Measurements from ENCODE around the gene TAF1B.
A peak's percentile ranks its signal among the peaks of the same experiment; 100 is the strongest.

Gene TAF1B

DNA sequence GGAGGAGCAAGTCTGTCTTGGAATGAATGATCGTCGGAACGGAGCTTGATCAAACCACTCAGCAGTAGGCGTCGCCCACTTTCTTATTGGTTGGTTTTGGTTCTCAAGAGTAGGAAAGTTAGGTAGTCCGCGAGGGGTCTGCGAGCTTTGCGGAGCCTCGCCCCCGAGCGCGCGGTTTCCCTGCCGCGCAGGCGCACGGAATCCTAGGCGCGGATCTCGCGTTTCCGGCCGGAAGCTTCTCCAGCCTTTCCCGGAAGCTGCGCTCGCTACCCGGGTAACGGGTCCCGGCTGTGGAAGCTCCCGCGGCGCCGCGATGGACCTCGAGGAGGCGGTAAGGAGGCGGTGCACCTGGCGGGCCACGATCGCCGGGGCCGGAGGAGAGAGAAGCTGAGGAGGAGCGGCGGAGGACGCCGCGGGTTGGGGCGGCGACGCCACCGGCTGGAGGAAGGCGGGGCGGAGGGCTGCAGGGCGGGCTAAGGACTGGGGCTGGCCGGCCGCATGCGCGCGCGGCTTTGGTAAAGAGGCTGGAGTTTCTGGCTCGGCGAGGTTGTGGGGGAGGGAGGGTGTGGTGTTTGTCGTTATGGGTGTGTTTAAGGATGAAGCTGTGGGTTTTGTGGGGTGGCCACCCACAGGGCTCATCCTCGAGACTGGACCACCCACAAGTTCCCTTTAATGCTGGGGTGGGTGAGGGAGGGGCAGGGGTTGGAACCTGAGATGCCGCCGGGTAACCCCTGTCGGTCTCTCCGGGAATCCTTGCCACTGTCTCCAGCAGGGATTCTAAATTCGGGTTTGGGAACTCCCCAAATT is at the start of gene TAF1B:
Gene TAF1B (plus strand): TSS at position 246 of the 807 bp plus-strand sequence. CDS start 68 bp downstream, at position 314.
- DNase-seq (ENCODE audit: low read depth): peak; percentile 95

DNA sequence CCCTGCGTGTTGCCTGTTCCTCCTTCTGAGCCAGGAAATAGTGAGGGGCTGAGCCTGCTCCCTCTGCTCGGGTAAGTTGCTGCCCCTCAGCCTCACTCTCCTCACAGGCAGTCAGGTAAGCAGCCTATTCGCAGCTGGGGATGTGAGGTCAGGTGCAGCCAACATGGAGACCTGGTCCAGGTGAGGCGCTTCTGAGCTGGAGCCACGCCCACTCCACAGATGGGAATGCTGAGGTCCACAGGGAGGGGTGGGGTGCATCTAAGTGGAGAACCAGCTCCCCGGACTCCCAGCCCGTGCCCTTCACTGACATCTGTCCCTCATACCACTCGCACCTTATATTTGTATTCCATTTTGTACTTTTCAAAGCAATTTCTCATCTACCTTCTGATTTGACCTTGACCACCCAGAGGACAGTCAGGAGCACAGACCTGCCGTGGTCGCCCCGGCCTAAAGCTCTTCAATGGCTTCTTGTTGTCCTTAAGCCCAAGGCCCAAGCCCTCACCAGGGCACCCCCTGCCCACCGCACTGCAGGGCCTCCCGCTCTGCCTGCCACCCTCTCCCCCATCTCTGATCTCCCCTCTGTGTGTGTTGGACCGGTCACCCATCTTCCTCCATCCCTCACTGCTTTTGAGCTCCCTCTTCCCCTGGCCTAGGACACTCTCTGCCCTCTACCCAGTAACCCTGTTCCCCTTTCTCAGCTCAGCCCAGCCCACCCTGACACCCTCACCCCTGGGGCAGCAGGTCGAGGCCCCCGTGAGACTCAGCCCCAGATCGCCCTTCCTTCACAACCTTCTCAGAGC is 49.2 kb upstream of the TAF1B start:
- DNase-seq (ENCODE audit: low read depth): no peak

DNA sequence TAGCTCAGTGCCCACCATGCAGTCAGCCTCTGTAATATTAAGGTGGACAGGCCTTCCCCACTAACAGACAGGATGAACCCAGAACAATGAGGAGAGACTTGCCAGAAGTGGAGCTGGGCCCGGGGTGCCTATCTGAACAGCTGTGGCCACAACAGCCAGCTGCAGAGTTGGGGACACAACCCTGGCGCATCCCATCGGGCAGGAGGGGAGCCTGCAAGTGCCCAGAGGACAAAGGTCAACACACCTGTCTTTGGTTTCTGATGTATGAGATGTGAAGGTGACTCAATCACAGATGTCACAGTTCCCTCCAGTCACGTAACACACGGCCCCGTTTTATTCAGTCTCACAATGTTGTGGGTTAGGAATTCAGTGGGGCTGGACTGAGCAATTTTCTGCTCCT is 48.2 kb upstream of the TAF1B start:
- DNase-seq (ENCODE audit: low read depth): no peak

DNA sequence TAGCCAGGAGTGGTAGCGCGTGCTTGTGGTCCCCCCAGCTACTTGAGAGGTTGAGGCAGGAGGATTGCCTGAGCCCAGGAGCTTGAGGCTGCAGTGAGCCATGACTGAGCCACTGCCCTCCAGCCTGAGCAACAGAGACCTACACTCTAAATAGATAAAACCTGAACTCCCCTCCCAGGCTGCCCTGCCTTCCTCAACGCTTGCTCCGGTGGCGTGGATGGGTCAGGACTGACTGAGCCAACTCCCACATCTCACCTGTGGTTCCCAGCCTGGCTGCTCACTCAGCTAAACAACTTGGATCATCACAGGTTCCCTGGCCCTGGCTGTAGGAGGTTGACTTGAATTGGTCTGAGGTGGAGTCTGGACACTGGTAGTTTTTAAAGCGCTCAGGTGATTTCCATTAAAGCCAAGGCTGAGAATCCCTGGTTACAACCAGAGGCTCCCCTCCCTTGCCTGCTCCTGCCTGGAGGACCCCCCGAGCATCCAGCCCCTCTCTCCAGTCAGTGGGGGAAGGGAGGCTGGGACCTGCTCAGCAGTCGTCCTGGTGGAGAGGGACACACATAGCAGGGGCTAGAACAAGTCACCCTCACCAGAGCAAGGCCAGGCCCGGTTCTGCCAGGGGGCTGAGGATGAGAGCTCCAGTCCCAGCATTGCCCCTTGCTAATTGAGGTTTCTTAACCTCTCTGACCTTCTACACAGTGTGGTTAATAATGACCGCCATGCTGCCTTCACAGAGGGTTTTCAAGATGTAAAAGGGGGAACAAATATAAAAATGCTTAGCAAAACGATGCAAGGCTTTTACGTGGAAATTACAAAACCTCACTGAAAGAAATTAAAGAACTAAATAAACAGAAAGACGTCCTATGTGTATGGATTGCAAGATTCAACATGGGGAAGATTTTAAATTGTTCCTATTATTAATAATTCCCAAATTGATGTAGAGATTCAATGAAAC is 46.9 kb upstream of the TAF1B start:
- peak; percentile 19 for DNase-seq (ENCODE audit: low read depth)

DNA sequence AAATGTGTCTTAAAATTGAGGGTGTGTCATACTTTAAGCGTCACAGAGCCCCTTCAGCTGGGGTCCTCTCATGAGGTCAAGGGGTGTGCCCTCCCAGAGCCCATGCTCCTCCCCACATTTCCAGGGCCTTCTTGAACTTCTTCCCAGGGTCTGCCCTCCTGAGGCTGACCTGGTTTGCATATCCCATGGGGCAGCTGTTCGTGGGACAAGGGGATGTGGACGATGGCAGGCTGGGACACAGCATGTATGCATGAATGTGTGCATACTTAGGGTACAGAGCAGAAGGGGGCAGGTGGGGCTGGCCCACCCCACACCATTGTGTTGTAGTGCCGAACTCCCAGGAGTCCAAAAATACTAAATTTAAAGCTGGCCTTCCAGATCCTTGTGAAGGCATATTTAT is 46.2 kb upstream of the TAF1B start:
- DNase-seq (ENCODE audit: low read depth): no peak

DNA sequence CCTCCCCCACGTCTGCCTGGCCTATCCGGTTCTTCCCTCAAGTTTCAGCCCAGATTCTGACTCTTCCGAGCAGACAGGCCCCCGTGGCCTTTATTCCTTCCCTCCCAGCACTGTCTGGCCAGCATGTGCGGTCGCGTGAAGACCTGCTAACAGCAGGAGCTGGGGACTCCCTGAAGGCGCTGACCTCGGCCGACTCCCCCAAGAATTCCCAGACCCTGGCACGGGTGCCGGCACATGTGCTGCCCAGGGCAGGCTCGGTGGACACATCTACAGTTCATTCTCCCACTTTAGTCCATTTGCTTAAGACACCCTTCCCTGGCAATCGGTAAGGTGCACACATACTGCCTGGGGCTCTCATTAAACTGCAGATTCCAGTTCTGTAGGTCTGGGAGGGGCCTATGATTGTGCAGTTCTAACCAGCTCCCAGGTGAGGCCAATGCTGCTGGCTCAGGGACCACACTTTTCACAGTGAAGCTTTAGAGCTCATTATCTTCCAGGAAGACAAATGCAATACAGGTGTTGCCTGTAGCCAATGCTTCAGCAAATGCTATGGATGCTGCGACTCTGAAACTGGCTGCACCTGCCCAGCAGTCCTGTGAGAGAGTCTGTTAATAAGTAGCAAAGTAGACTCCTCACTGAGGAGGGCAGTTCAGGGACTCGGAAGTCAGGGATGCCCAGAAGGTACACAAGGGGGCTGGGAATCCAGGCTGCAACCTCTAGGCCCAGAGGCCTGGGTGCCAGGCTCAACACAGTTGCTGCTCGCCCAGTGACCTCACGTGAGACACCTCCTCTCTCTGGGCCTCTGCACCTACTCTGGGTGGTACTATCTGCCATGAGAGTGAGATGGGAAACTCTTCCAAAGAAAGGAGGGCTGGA is 45.4 kb upstream of the TAF1B start:
- DNase-seq (ENCODE audit: low read depth): no peak

DNA sequence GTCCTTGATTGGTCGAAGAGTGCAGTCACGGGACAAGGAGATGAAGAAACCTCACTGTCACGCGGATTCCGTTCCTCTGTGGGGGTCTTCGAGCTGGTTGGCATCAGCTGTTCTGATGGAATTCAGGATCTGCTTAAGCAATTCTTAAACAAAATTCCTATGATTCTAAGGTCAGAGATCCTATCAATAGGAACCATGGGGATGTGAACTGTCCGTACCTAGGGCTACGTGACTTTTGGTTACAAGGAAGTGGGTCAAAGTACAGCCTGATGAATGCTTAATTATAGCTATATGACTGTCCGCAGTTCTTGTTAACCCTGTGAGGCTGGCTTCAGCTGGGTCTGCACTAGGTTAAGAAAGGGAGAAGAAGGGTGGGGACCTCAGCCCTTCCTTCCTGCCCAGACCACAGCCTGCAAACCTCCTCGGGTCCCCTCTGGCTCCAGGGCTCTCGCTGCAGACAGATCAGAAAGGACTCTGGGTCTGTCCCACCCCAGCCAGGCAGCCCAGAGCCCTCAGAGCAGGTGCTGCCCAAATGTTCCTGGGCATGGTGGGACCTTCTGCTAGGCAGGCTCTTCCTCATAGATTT is 44.2 kb upstream of the TAF1B start:
- no peak for DNase-seq (ENCODE audit: low read depth)

DNA sequence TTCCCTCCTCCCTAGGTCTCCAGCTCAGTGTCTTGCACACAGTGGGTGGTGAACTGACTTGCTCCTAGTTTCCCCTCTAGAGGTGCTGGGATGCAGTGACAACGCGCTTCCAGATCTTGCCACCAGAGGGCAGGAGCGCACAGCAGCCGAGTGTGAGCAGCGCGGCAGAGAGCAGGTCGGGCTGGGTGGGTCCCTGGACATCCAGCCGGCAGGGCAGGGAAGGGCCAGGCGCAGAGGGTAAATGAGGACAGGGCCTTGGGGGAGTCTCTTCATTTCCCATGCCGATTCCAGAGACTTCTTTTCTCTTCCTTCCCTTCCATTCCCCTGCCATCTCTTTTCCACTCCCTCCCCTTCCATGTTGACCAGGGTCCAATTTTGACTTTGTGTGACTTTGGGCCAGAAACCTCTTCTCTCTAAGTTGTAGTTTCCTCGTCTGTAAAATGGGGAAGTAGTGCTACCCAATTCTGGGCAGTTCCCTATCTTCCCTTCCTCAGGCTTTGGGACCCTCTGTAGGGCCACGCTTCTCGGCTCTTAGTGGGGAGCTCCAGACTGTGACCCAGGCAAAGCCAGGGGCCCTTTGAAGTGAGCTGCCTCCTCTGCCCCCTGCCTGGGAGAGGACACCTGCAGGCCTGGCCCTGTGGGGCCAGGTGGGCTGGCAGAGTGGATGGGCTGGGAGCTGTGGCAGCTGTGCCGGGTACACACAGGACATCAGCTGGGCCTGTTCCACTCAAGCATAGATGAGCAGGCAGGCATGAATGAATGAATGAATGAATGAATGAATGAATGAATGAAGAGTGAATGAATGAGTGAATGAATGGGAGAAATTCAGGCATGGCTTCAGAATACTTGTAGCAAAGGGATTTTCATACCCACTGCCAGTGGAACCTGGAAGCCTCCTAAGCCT is 43.3 kb upstream of the TAF1B start:
- peak; percentile 84 for DNase-seq (ENCODE audit: low read depth)

DNA sequence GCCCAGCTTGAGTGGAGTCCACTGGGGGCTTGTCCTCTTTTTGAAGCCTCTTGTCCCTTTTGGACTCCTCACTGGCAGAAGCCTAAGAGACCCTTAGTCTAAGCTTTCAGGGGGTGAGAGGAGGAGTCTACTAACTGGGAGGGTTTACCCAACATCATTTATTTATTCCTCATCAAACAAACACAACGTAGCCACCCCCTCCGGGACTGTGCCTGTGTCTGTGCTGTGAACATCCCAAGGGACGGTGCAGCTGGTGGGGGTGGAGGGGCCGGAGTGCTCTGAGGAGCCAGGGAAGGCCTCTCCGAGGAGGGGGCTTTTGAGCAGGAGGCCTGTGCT is 42.7 kb upstream of the TAF1B start:
- peak; percentile 17 for DNase-seq (ENCODE audit: low read depth)

DNA sequence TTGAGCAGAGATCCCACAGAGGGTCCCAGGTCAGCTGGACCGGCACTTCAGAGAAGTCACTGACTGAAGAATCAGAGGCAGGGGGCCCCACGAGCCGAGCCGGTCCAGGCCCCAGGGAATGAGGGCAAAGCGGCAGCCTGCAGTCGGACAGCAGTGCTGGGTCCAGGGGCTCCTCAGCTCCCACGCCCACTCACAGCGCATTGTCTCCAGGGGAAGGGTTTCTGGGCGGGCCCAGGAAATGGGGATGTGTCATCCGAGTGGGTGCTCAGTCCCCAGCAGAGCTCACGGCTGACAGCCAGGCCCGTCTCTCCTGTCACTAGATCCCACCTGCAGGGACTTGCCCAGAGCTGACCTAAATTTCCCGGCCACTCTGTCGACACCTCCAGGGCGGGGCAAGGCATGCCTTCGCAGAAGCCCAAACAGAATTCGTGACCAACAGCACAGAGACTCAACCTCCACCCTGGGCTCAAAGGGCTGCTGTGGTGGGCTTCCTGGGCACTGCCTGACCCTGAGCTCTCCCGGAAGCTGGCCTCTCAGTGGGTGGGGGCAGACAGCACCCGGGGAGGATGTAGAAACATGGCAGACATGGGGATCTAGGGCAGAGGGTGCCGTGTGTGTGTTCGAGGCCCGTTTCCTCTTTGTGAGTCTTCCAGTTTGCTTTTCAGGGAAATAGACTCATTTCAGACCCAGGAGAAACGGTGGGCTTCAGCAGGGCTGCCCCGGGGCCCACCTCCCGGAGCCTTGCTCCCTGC is 42.1 kb upstream of the TAF1B start:
- DNase-seq (ENCODE audit: low read depth): peak; percentile 79

DNA sequence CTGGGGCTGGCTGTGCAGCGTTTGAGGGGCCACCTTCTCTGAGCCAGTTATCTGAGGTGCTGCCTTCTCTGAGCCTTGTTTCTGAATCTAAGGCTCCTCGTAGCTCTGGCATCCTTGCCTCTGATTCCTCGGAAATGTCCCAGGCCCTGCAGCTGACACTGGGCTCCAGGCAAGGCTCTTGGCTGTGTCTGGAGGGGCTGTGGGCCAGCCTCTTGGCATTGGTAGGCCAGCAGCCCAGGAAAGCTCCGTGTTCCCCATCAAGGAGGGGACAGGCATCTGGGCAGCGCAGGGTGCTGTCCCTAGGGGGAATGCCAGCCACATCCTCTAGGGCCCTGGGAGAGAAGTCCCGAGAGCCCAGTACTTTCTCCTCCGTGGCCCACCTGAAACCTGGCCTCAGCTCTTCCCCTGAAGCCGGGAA is 40.7 kb upstream of the TAF1B start:
- DNase-seq (ENCODE audit: low read depth): no peak

DNA sequence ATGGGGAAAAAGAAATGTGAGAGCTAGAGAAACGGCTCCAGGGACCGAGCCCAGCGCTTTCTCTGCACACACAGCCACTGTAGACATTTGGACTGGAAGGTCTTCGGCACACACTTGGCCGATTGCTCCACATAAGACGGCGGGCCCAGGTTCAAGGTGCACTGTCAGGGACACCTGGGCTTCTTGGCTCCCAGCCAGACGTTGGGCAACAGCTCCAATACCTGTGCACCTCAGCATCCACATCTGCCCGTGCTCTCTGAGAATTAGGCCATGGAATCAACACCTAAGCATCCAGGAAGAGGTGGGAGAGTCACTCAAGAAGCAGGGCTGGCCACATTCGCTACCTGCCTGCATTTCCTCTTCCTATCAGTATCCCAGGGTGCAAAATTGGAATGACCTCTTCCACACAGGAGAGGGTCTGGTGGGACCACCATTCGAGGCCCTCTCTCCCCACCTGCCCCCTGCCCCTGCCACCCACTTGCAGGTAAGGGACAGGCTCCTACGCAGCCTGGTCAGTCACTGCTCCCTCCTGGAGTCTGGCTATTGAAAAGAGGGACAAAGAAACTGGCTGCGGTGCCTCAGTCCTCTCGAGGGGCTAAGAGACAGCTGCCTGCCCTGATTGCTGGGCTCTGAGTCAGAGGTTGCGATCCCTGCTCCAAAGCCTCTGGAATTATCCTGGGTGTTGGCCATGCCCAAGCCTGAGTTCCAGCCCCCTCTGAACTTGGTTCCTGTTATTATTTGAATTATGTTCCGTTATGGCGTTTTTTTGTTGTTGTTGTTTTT is 40.1 kb upstream of the TAF1B start:
- DNase-seq (ENCODE audit: low read depth): peak; percentile 39

DNA sequence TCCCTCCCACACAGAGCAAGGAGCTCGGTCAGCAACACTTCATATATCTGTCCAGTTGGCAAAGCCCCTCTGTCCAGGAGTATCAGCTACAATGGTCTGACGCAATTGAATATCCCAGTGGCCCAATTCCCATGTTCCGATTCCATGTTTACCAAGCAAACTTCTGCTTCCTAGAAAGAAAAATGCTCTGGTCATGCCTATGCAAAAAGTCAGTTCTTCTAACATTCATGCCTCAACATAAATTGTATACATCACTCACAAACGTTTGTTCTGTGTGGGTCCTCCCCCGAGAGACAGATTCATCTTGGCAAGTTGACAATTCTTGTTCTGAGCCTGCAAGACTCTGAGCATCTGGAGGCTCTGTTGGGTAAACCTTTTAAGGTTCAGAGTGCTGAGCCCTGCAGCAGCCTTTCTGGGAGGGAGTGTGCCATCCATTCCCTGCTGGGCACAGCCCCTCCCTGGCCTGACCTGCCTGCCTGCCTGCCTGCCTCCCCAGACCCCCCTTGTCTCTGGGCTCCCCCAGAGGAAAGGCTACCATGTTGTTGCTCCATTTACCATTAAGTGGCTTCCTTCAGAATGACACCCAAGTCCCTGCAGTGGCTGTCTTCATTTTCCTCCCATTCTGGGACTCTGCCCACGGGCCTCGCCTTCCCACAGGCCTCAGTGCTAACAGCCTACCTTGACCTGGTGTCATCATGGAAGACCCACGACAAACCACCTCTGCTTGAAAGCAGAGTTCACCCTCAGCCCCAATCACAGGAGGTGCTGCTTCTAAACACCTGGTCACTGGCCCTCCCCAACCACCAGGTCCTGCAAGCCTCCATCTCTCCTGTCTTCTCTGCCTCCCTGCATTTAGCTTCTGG is 37.6 kb upstream of the TAF1B start:
- DNase-seq (ENCODE audit: low read depth): peak; percentile 11

DNA sequence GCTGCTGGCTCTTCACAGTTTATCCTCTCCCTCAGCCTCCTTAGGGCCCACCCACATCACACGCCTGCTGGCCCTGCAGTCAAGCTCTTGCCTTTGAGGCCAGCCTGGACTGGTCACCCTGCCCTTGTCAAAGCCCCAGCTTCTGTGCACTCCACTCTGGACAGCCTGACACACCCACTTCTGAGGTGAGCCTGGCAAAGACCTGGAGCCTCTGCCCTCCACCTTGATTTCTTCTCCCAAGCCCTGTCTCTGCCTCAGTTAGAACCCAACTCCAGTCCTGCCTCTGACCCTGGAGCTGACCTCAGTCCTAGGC is 37.0 kb upstream of the TAF1B start:
- no peak for DNase-seq (ENCODE audit: low read depth)

DNA sequence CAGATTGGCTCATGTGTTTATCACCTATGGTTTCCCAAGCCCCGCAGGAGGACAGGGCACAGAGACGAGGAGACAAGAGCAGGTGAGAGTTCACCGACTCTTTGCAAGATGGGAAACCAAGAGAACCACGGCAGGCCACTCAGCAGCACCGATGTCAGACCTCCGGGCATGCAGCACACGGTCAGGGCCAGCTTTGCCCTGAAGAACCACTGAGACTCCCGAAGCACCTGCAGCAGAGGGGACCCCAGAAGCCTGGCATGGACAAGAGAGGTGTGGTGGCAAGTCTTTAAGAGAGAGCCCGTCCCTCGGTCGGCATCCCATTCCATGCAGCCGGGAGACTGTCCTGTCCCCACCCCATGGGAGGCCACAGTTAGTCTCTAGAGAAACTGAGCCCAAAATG is 36.6 kb upstream of the TAF1B start:
- no peak for DNase-seq (ENCODE audit: low read depth)

DNA sequence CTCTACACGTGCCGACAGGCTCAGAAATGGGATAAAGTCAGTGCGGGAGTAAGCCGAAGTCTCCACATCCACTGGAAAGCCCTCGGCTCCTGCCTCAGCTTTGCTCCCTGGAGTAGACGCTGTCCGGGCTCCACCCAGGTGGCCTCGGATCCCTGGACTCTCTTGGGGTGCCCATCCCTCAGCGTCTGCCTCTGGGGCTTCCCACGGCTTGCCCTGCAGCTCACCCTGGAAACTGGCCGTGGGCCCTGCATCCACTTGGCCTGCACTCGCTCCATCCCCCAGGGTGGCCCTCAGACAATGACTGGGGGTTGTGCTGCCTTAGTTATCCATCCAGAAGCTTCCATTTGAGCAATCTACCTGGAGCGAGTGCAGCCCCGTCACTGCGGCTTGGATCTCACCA is 36.2 kb upstream of the TAF1B start:
- DNase-seq (ENCODE audit: low read depth): no peak

DNA sequence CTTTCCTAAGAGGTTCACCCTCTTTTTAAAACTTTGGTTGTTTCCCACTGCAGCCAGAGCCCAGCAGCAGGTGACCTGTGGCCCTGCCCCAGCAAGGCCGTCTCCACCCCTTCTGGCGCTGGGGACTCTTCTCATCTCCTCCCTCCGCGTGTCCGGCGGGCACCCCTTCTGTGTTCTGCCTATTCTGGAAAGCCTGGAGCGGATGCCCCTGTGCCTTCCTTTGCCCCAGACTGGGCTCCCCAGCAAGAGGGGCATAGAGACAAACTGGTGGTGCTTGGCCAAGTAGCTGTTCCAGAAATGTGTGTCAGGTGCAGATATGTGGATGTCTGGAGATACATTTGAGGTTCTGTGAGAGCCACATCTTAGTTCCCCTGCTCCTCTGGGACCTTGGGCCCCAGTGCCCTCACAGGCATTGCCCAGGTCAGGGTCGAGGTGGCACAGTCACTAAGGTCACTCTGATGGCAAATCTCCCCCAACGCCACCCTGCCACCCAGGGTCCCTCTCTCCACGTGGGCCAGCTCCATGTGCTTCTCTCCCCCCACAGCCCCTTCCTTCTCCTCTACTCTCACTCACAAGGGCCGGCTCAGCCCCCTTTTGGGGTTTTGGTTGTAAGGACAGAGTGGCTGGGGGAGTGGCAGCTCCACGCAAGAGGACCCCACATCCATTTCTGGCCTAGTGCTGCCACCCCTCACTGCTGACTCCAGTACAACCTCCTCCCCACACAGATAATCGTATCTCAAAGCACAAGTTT is 35.5 kb upstream of the TAF1B start:
- no peak for DNase-seq (ENCODE audit: low read depth)
